ENCODE measurements around the gene PTPRN2.

Gene PTPRN2

GRCh38 chr7:157722137-157723060 lies 865.2 kb downstream of the PTPRN2 start:
- H3K27me3 ChIP-seq (ENCODE audit: insufficient read depth, low read length, poor library complexity), result no peaks in the 10 kb centered on the region
- no peaks in the 10 kb centered on the region for H3K4me1 ChIP-seq (ENCODE audit: control insufficient read depth, low read depth, low read length)
- no peak overlapping the region for H4K8ac ChIP-seq (ENCODE audit: low read depth, low read length)
- H2BK15ac ChIP-seq (replicated peaks; ENCODE audit: low read depth), result no peak overlapping the region
- H3K4ac ChIP-seq (ENCODE audit: low read depth, low read length), result no peak overlapping the region
- DNase-seq, result no peak
- H2BK5ac ChIP-seq (ENCODE audit: low read length), result no peak overlapping the region
- no peak overlapping the region for H3K56ac ChIP-seq (ENCODE audit: low read length)
- no peaks in the 10 kb centered on the region for H3K79me2 ChIP-seq (ENCODE audit: control insufficient read depth, insufficient read depth, low read length)
- no peaks in the 10 kb centered on the region for H3K79me1 ChIP-seq (ENCODE audit: low read length)
- no peak overlapping the region for H3K4me2 ChIP-seq (ENCODE audit: low read length)
- no peak overlapping the region for H2BK120ac ChIP-seq (ENCODE audit: low read depth, low read length)
- WGBS (ENCODE audit: extremely low coverage, insufficient coverage, low lambda C conversion rate), result no CpG with 5 or more reads among the region's 32 CpGs
- no peaks in the 10 kb centered on the region for H3K36me3 ChIP-seq (ENCODE audit: control insufficient read depth, insufficient read depth, low read length)
- no peak overlapping the region for H4K5ac ChIP-seq (ENCODE audit: low read length)
- H2AK5ac ChIP-seq (ENCODE audit: low read length), result no peak overlapping the region
- H3K18ac ChIP-seq (ENCODE audit: low read length), result no peak overlapping the region
- H3K9ac ChIP-seq (ENCODE audit: low read length), result no peak overlapping the region
- no peak overlapping the region for H3K23ac ChIP-seq (ENCODE audit: low read length)
- H3K27ac ChIP-seq (ENCODE audit: low read depth, low read length), result no peak overlapping the region
- no peak overlapping the region for H3K4me3 ChIP-seq (ENCODE audit: low read length)

- H4K8ac ChIP-seq (ENCODE audit: low read depth, low read length), result no peak overlapping the region
- no peak overlapping the region for H3K23ac ChIP-seq (ENCODE audit: low read length)
- WGBS (ENCODE audit: extremely low coverage, insufficient coverage, low lambda C conversion rate), result no CpG with 5 or more reads among the region's 26 CpGs
- no peak overlapping the region for H3K4me2 ChIP-seq (ENCODE audit: low read length)
- H3K18ac ChIP-seq (ENCODE audit: low read length), result no peak overlapping the region
- H3K27ac ChIP-seq (ENCODE audit: low read depth, low read length), result no peak overlapping the region
- no peaks in the 10 kb centered on the region for H3K36me3 ChIP-seq (ENCODE audit: control insufficient read depth, insufficient read depth, low read length)
- no peaks in the 10 kb centered on the region for H3K27me3 ChIP-seq (ENCODE audit: insufficient read depth, low read length, poor library complexity)
- H3K4ac ChIP-seq (ENCODE audit: low read depth, low read length), result no peak overlapping the region
- DNase-seq, result no peak
- no peak overlapping the region for H2BK120ac ChIP-seq (ENCODE audit: low read depth, low read length)
- no peak overlapping the region for H2BK5ac ChIP-seq (ENCODE audit: low read length)
- H4K5ac ChIP-seq (ENCODE audit: low read length), result no peak overlapping the region
- H3K79me2 ChIP-seq (ENCODE audit: control insufficient read depth, insufficient read depth, low read length), result no peaks in the 10 kb centered on the region
- no peak overlapping the region for H3K9ac ChIP-seq (ENCODE audit: low read length)
- H3K4me3 ChIP-seq (ENCODE audit: low read length), result no peak overlapping the region
- no peak overlapping the region for H2AK5ac ChIP-seq (ENCODE audit: low read length)
- H3K79me1 ChIP-seq (ENCODE audit: low read length), result no peaks in the 10 kb centered on the region
- no peak overlapping the region for H3K56ac ChIP-seq (ENCODE audit: low read length)
- H2BK15ac ChIP-seq (replicated peaks; ENCODE audit: low read depth), result no peak overlapping the region
- no peaks in the 10 kb centered on the region for H3K4me1 ChIP-seq (ENCODE audit: control insufficient read depth, low read depth, low read length)
Measured at GRCh38 chr7:157721468-157722136, 866.0 kb downstream of the PTPRN2 start.

- Histone ChIP-seq H4K8ac (ENCODE audit: low read depth, low read length) (no peak overlapping the region), H3K27me3 (ENCODE audit: insufficient read depth, low read length, poor library complexity) (no peaks in the 10 kb centered on the region), H3K36me3 (ENCODE audit: control insufficient read depth, insufficient read depth, low read length) (no peaks in the 10 kb centered on the region), H3K79me2 (ENCODE audit: control insufficient read depth, insufficient read depth, low read length) (no peaks in the 10 kb centered on the region), H3K27ac (ENCODE audit: low read depth, low read length) (no peak overlapping the region), H3K23ac (ENCODE audit: low read length) (no peak overlapping the region), H3K4me3 (ENCODE audit: low read length) (no peak overlapping the region), H2BK120ac (ENCODE audit: low read depth, low read length) (no peak overlapping the region), H3K56ac (ENCODE audit: low read length) (no peak overlapping the region), H2BK15ac (replicated peaks; ENCODE audit: low read depth) (no peak overlapping the region), H2BK5ac (ENCODE audit: low read length) (no peak overlapping the region), H4K5ac (ENCODE audit: low read length) (no peak overlapping the region), H2AK5ac (ENCODE audit: low read length) (no peak overlapping the region), H3K18ac (ENCODE audit: low read length) (no peak overlapping the region), H3K4ac (ENCODE audit: low read depth, low read length) (no peak overlapping the region), H3K4me1 (ENCODE audit: control insufficient read depth, low read depth, low read length) (no peaks in the 10 kb centered on the region), H3K4me2 (ENCODE audit: low read length) (no peak overlapping the region), H3K9ac (ENCODE audit: low read length) (no peak overlapping the region), H3K79me1 (ENCODE audit: low read length) (no peaks in the 10 kb centered on the region)
- no CpG with 5 or more reads among the region's 36 CpGs for WGBS (ENCODE audit: extremely low coverage, insufficient coverage, low lambda C conversion rate)
- no peak for DNase-seq
Measured at GRCh38 chr7:157719705-157720655, 867.6 kb downstream of the PTPRN2 start.

GRCh38 chr7:157719008-157719682 lies 868.5 kb downstream of the PTPRN2 start:
- Histone ChIP-seq H4K8ac (ENCODE audit: low read depth, low read length) (no peak overlapping the region), H3K4me2 (ENCODE audit: low read length) (no peak overlapping the region), H2BK120ac (ENCODE audit: low read depth, low read length) (no peak overlapping the region), H3K23ac (ENCODE audit: low read length) (no peak overlapping the region), H3K4ac (ENCODE audit: low read depth, low read length) (no peak overlapping the region), H3K18ac (ENCODE audit: low read length) (no peak overlapping the region), H3K56ac (ENCODE audit: low read length) (no peak overlapping the region), H3K36me3 (ENCODE audit: control insufficient read depth, insufficient read depth, low read length) (no peaks in the 10 kb centered on the region), H2BK15ac (replicated peaks; ENCODE audit: low read depth) (no peak overlapping the region), H3K79me1 (ENCODE audit: low read length) (no peaks in the 10 kb centered on the region), H2BK5ac (ENCODE audit: low read length) (no peak overlapping the region), H3K4me1 (ENCODE audit: control insufficient read depth, low read depth, low read length) (no peaks in the 10 kb centered on the region), H2AK5ac (ENCODE audit: low read length) (no peak overlapping the region), H3K4me3 (ENCODE audit: low read length) (no peak overlapping the region), H3K9ac (ENCODE audit: low read length) (no peak overlapping the region), H3K27ac (ENCODE audit: low read depth, low read length) (no peak overlapping the region), H3K79me2 (ENCODE audit: control insufficient read depth, insufficient read depth, low read length) (no peaks in the 10 kb centered on the region), H3K27me3 (ENCODE audit: insufficient read depth, low read length, poor library complexity) (no peaks in the 10 kb centered on the region), H4K5ac (ENCODE audit: low read length) (no peak overlapping the region)
- WGBS (ENCODE audit: extremely low coverage, insufficient coverage, low lambda C conversion rate), result no CpG with 5 or more reads among the region's 21 CpGs
- DNase-seq, result no peak

- Histone ChIP-seq H3K9ac (ENCODE audit: low read length) (no peak overlapping the region), H2BK120ac (ENCODE audit: low read depth, low read length) (no peak overlapping the region), H3K4me2 (ENCODE audit: low read length) (no peak overlapping the region), H3K27ac (ENCODE audit: low read depth, low read length) (no peak overlapping the region), H3K4me1 (ENCODE audit: control insufficient read depth, low read depth, low read length) (no peaks in the 10 kb centered on the region), H3K56ac (ENCODE audit: low read length) (no peak overlapping the region), H3K23ac (ENCODE audit: low read length) (no peak overlapping the region), H2BK15ac (replicated peaks; ENCODE audit: low read depth) (no peak overlapping the region), H3K4ac (ENCODE audit: low read depth, low read length) (no peak overlapping the region), H3K79me1 (ENCODE audit: low read length) (no peaks in the 10 kb centered on the region), H2AK5ac (ENCODE audit: low read length) (no peak overlapping the region), H3K79me2 (ENCODE audit: control insufficient read depth, insufficient read depth, low read length) (no peaks in the 10 kb centered on the region), H3K4me3 (ENCODE audit: low read length) (no peak overlapping the region), H2BK5ac (ENCODE audit: low read length) (no peak overlapping the region), H4K8ac (ENCODE audit: low read depth, low read length) (no peak overlapping the region), H4K5ac (ENCODE audit: low read length) (no peak overlapping the region), H3K18ac (ENCODE audit: low read length) (no peak overlapping the region), H3K27me3 (ENCODE audit: insufficient read depth, low read length, poor library complexity) (no peaks in the 10 kb centered on the region), H3K36me3 (ENCODE audit: control insufficient read depth, insufficient read depth, low read length) (no peaks in the 10 kb centered on the region)
- no CpG with 5 or more reads among the region's 27 CpGs for WGBS (ENCODE audit: extremely low coverage, insufficient coverage, low lambda C conversion rate)
- no peak for DNase-seq
Measured at GRCh38 chr7:157718303-157719007, 869.2 kb downstream of the PTPRN2 start.
